Vein endothelial cell (primary cell): ENCODE results near the gene SAMD13. TPM values are rescaled to one million over a fixed set of nuclear protein-coding genes. Genes with fewer than 3 reads are reported as not detected.

ENCODE experiments used
- small RNA-seq: library from RNA; depleted of rRNA; stranded (forward); fragments of <200 nt; gene quantifications from one replicate; pipeline ENCODE3, GENCODE V24; 2012
- total RNA-seq: library from RNA; depleted of rRNA; stranded (reverse); fragments of >200 nt; gene quantifications from 2 replicates; pipeline ENCODE4 v1.2.3, GENCODE V29; 2012

Gene SAMD13, protein sequence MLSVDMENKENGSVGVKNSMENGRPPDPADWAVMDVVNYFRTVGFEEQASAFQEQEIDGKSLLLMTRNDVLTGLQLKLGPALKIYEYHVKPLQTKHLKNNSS
- total RNA-seq, result 2.3 and 2.4 TPM in 2 replicates

DNA sequence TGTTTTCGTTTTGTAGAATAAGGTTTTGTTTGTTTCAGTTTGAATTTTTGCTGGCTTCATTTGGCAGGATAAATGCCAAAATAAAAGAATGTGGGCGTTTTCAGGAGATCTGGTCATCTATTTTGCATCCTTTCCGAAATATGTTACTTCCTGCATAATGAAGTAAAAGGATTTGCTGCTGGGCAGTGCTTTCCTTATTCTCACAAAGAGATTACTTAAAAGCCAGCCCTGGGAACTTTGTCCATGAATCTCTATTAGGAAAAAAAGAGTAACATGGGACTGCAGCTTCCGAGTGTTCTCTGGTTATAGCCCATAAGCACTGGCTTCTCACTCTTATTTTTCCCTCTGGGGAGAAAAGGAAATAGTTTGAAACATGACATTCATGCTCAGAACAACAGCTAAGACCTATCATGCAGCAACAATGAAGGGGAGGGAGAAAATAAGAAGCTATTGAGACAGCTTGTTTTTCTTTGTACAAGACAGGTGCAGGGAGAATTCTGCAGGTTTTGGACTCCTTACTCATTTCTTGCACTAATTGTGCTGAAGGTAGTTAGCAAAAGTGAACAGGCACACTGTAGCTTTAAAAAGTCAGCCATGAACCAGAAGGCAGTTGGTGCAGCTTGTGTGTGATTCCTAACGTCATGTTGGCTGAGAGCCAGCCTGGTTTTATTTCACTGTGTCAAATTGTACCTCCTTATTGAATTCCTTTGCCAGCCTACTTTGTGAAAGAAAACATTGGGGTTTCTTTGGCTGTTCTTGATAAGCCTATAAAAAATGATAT is at the start of gene SAMD13:
Gene SAMD13, plus strand, starts transcription at position 705 of the 781 bp plus-strand sequence. CDS start 1,527 bp downstream, outside the sequence.

DNA sequence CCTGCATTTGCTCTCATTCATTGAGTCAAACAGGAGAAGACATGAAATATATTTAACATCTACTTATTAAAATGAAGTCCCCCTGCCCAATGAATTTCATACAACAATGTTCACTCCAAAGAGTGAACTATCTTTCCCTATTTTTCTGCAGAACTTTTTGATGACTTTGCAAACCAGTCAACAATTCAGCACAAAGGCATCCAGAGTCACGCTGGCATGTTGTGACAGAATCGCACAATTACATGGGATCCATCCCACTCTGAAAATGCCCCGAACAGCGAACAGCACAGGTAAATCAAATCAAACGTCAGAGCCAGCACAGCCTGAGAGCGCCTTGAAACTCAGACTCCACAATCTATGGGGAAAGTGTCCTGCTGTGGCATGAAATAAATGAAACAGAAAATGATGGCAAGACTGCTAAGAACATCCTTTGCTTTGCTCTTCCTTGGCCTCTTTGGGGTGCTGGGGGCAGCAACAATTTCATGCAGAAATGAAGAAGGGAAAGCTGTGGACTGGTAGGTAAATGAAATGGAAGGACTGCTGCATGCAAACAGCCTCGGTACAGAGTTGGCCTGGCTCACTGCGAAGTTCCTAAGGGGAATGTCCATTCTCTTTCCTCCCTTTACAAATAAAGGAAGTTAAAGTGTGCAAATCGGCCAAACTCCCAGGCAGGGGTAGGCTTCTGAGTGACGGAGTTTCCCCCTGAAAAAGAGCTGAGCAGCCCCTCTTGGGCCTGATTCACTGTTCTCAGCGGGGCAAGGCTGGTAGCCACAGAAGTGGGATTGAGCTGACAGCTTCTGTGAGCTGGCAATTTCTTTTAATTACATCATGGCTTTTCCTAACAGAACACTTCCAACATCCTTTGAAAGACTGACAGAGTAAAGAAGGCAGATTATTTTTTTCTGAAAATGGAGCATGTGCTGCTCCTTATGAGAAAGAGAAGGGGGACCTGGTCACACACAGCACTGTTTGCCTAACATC is 97.0 kb downstream of the SAMD13 start, which contains the start of gene DNASE2B:
Gene DNASE2B, plus strand, starts transcription at position 310 of the 981 bp plus-strand sequence. Its CDS starts 81 bp downstream, at position 391.

Small RNA genes within 50 kb of the gene (small RNA-seq; reads per million reads assigned to genes)
- gene RF00410, result not detected

Other genes with a start within 250 kb of the SAMD13 start
- gene PRKACB, start 157.4 kb upstream of the SAMD13 start, total RNA-seq, result 74.1 and 98.9 TPM in 2 replicates
- gene DNASE2B, start 96.8 kb downstream of the SAMD13 start, total RNA-seq, result not detected in 2 replicates
- 31.7 and 39.7 TPM in 2 replicates for gene RPF1, start 177.6 kb downstream of the SAMD13 start, total RNA-seq
- gene SPATA1, start 204.7 kb downstream of the SAMD13 start, total RNA-seq, result 0.98 and 1.1 TPM in 2 replicates
- 39.8 and 40.7 TPM in 2 replicates for gene GNG5, start 204.9 kb downstream of the SAMD13 start, total RNA-seq